H1 (cell line): Measurements from ENCODE around the gene C2CD3. TPM values are rescaled to one million over a fixed set of nuclear protein-coding genes. Genes with fewer than 3 reads are reported as not detected.

Source experiments
- CTCF ChIA-PET: fragments of 300-600 bp; sonication (Branson Sonifier 250); formaldehyde crosslinking; loops from one replicate; lab custom pipeline; 2021; ENCODE audit not compliant: partially characterized antibody; lab: Charles Lee
- POLR2A ChIA-PET: fragments of 300-600 bp; sonication (Branson Sonifier 250); formaldehyde crosslinking; loops from one replicate; lab custom pipeline; 2021; ENCODE audit warnings: inconsistent platforms; ENCODE audit not compliant: partially characterized antibody; lab: Charles Lee
- DNase-seq, 2 experiments: peaks; one replicate each; pipeline versions ENCODE4 v3.0.0 to v3.0.0-alpha.2; 2010 to 2022; ENCODE audit warnings: low spot score in 2 of 2, low read depth in 1 of 2, mixed read lengths in 1 of 2
- FAIRE-seq: peaks from 2 replicates; lab custom pipeline; 2011; peaks lifted over from hg19 to GRCh38; lab: Jason Lieb, UNC
- H2AFZ ChIP-seq: 2 replicates; pipeline ENCODE4 v1.8.1; 2012; ENCODE audit warnings: low read length, inconsistent platforms
- H2AK5ac ChIP-seq: 2 replicates; pipeline ENCODE4 v1.6.1; 2013; ENCODE audit warnings: low read depth, low read length
- H2BK120ac ChIP-seq: replicated peaks from 2 replicates; pipeline ENCODE3; 2013; ENCODE audit warnings: low read depth, low read length, inconsistent platforms
- H2BK12ac ChIP-seq: 2 replicates; pipeline ENCODE4 v1.6.1; 2013; ENCODE audit warnings: low read depth, low read length
- H2BK15ac ChIP-seq: 2 replicates; pipeline ENCODE4 v1.6.1; 2013; ENCODE audit warnings: low read length
- H2BK20ac ChIP-seq: 2 replicates; pipeline ENCODE4 v1.6.1; 2013; ENCODE audit warnings: low read length
- H2BK5ac ChIP-seq: 2 replicates; pipeline ENCODE4 v1.6.1; 2013; ENCODE audit warnings: low read depth, low read length
- H3K14ac ChIP-seq: 2 replicates; pipeline ENCODE4 v1.6.1; 2013; ENCODE audit warnings: inconsistent platforms; ENCODE audit not compliant: insufficient read length
- H3K18ac ChIP-seq: 2 replicates; pipeline ENCODE4 v1.6.1; 2013; ENCODE audit warnings: low read length; ENCODE audit errors: extremely low read depth
- H3K23ac ChIP-seq: 2 replicates; pipeline ENCODE4 v1.6.1; 2013; ENCODE audit warnings: inconsistent platforms; ENCODE audit not compliant: insufficient read length
- H3K23me2 ChIP-seq: 2 replicates; pipeline ENCODE4 v1.6.1; 2013; ENCODE audit warnings: low read depth, low read length
- H3K27ac ChIP-seq: 2 replicates; pipeline ENCODE4 v1.6.1; 2011; ENCODE audit warnings: low read depth, low read length, inconsistent platforms
- H3K27me3 ChIP-seq, 4 experiments: replicated peaks in 1 of 4; 1 replicate in 1 of 4; 2 replicates in 3 of 4; pipeline versions ENCODE4 v1.6.1 to v1.8.1; 2011 to 2013; ENCODE audit warnings: low read length in 3 of 4, mild to moderate bottlenecking in 3 of 4, inconsistent platforms in 2 of 4, mixed read lengths in 2 of 4, moderate library complexity in 1 of 4; ENCODE audit not compliant: control insufficient read depth in 3 of 4, insufficient read depth in 3 of 4; ENCODE audit errors: extremely low read depth in 1 of 4
- H3K36me3 ChIP-seq, 4 experiments: 2 replicates each; pipeline versions ENCODE4 v1.6.1 to v1.8.1; 2011 to 2013; ENCODE audit warnings: mild to moderate bottlenecking in 4 of 4, low read length in 3 of 4, moderate library complexity in 2 of 4, control low read depth in 1 of 4, inconsistent platforms in 1 of 4; ENCODE audit not compliant: insufficient read depth in 4 of 4, control insufficient read depth in 2 of 4
- H3K4ac ChIP-seq: replicated peaks from 2 replicates; pipeline ENCODE3; 2013; ENCODE audit warnings: low read length, low read depth, mixed read lengths, inconsistent platforms; ENCODE audit not compliant: insufficient read length
- H3K4me1 ChIP-seq, 4 experiments: replicated peaks in 1 of 4; 1 replicate in 1 of 4; 2 replicates in 3 of 4; pipeline versions ENCODE4 v1.6.1 to v1.8.1; 2011 to 2013; ENCODE audit warnings: low read length in 3 of 4, inconsistent platforms in 2 of 4, mixed read lengths in 1 of 4; ENCODE audit not compliant: insufficient read depth in 4 of 4, control insufficient read depth in 3 of 4
- H3K4me2 ChIP-seq, 2 experiments: 2 replicates each; pipeline versions ENCODE4 v1.6.1 to v1.8.1; 2011 to 2013; ENCODE audit warnings: low read depth in 2 of 2, low read length in 2 of 2, control low read depth in 1 of 2, inconsistent platforms in 1 of 2, mild to moderate bottlenecking in 1 of 2; ENCODE audit not compliant: insufficient read depth in 1 of 2
- H3K4me3 ChIP-seq, 4 experiments: fragments of 200-600, 300-600 bp in 1 of 4; sonication (generic), shearing (Covaris generic), sonication (Bioruptor Twin) in 1 of 4; 2 replicates each; pipeline versions ENCODE4 v1.5.1 to v1.8.1; 2011 to 2016; ENCODE audit warnings: low read length in 4 of 4, low read depth in 3 of 4, control low read depth in 2 of 4, inconsistent platforms in 2 of 4, mild to moderate bottlenecking in 2 of 4, mixed read lengths in 1 of 4, moderate library complexity in 1 of 4; ENCODE audit not compliant: insufficient read depth in 2 of 4; ENCODE audit errors: extremely low read depth in 1 of 4
- H3K56ac ChIP-seq: replicated peaks from 2 replicates; pipeline ENCODE3; 2013; ENCODE audit warnings: low read depth, mild to moderate bottlenecking, mixed read lengths, low read length, inconsistent platforms; ENCODE audit not compliant: insufficient read length
- H3K79me1 ChIP-seq: 2 replicates; pipeline ENCODE4 v1.6.1; 2013; ENCODE audit warnings: low read depth, low read length, control low read depth
- H3K79me2 ChIP-seq, 2 experiments: 2 replicates each; pipeline versions ENCODE4 v1.6.1 to v1.8.1; 2012 to 2013; ENCODE audit warnings: low read length in 2 of 2, mild to moderate bottlenecking in 2 of 2, inconsistent platforms in 1 of 2; ENCODE audit not compliant: insufficient read depth in 2 of 2, control insufficient read depth in 1 of 2
- H3K9ac ChIP-seq, 4 experiments: replicated peaks in 1 of 4; 1 replicate in 1 of 4; 2 replicates in 3 of 4; pipeline versions ENCODE4 v1.6.1 to v1.8.1; 2011 to 2013; ENCODE audit warnings: low read depth in 3 of 4, low read length in 3 of 4, control low read depth in 2 of 4, mild to moderate bottlenecking in 2 of 4, moderate library complexity in 2 of 4, inconsistent platforms in 1 of 4; ENCODE audit errors: extremely low read depth in 1 of 4
- H3K9me3 ChIP-seq, 2 experiments: 2 replicates each; pipeline versions ENCODE4 v1.6.1 to v1.8.1; 2012 to 2013; ENCODE audit warnings: mild to moderate bottlenecking in 2 of 2, moderate library complexity in 2 of 2, control low read depth in 1 of 2, inconsistent platforms in 1 of 2, low read depth in 1 of 2, low read length in 1 of 2, mixed read lengths in 1 of 2; ENCODE audit not compliant: insufficient read depth in 2 of 2
- H4K20me1 ChIP-seq, 2 experiments: replicated peaks in 1 of 2; 2 replicates each; pipeline versions ENCODE3 to v1.8.1; 2011 to 2013; ENCODE audit warnings: inconsistent platforms in 2 of 2, low read length in 2 of 2, mild to moderate bottlenecking in 1 of 2; ENCODE audit not compliant: insufficient read depth in 2 of 2, control insufficient read depth in 1 of 2
- H4K5ac ChIP-seq: 2 replicates; pipeline ENCODE4 v1.6.1; 2013; ENCODE audit warnings: low read length, low read depth, mixed read lengths, inconsistent platforms; ENCODE audit not compliant: insufficient read length
- H4K8ac ChIP-seq: 2 replicates; pipeline ENCODE4 v1.8.0; 2013; ENCODE audit warnings: mild to moderate bottlenecking, moderate library complexity, low read length, inconsistent platforms; ENCODE audit not compliant: insufficient read depth; ENCODE audit errors: extremely low read depth
- H4K91ac ChIP-seq: replicated peaks from 2 replicates; pipeline ENCODE3; 2013; ENCODE audit warnings: low read length, mixed read lengths, inconsistent platforms; ENCODE audit not compliant: insufficient read length
- BACH1 ChIP-seq: IDR thresholded peaks from 2 replicates; pipeline ENCODE4 v1.6.1; 2012; ENCODE audit warnings: low read length, improper control_type of control experiment
- CBX5 ChIP-seq: fragments of 300-800, 300-1000 bp; sonication (generic); IDR thresholded peaks from 2 replicates; pipeline ENCODE4 v1.7.1; 2016; ENCODE audit warnings: antibody characterized with exemption, low read length, low read depth
- EZH2 ChIP-seq: fragments of 200-600 bp; sonication (generic); IDR thresholded peaks from 2 replicates; pipeline ENCODE4 v1.7.1; 2012; ENCODE audit warnings: low read depth, mild to moderate bottlenecking, moderate library complexity, low read length, inconsistent platforms; ENCODE audit not compliant: severe bottlenecking
- HDAC2 ChIP-seq, 2 experiments: fragments of 300-600 bp in 1 of 2; sonication (generic) in 1 of 2; IDR thresholded peaks; 2 replicates each; pipeline ENCODE4 v1.6.1; 2011 to 2012; ENCODE audit warnings: low read depth in 2 of 2, low read length in 2 of 2, mild to moderate bottlenecking in 2 of 2, moderate library complexity in 2 of 2, borderline replicate concordance in 1 of 2, inconsistent platforms in 1 of 2
- SIN3A ChIP-seq, 2 experiments: IDR thresholded peaks in 1 of 2; conservative IDR thresholded peaks in 1 of 2; 2 replicates each; pipeline ENCODE4 v1.6.1; 2011 to 2012; ENCODE audit warnings: low read length in 2 of 2, improper control_type of control experiment in 1 of 2, low read depth in 1 of 2, mild to moderate bottlenecking in 1 of 2
- YY1 ChIP-seq: IDR thresholded peaks from 2 replicates; pipeline ENCODE4 v1.6.1; 2011; ENCODE audit warnings: low read depth, mild to moderate bottlenecking, low read length
- WGBS, 2 experiments: shearing (Covaris generic) in 1 of 2; methylation state at CpG; one replicate each; pipeline versions ENCODE4 v1.1.6 to v1.1.7; 2013 to 2015; ENCODE audit warnings: low lambda C conversion rate in 2 of 2, mixed read lengths in 2 of 2, inconsistent platforms in 1 of 2, low coverage in 1 of 2, missing lambda C conversion rate in 1 of 2; ENCODE audit not compliant: insufficient replicate concordance in 2 of 2, insufficient coverage in 1 of 2, insufficient read length in 1 of 2; ENCODE audit errors: extremely low coverage in 1 of 2, missing lambda C conversion rate in 1 of 2; 5-methylcytosine and 5-hydroxymethylcytosine counted together
- polyA plus RNA-seq, 7 experiments: library from polyadenylated mRNA; depleted of rRNA in 3 of 7; stranded (reverse) in 5 of 7; unstranded in 2 of 7; fragments of >200 nt in 5 of 7; fragments of 200-250 nt in 2 of 7; gene quantifications; 1 replicate in 5 of 7; 2 replicates in 1 of 7; 4 replicates in 1 of 7; pipeline versions ENCODE4 v1.2.1 to v1.2.3, GENCODE V29; 2011 to 2013; ENCODE audit warnings: missing spikeins in 2 of 7, mixed read lengths in 2 of 7
- total RNA-seq: library from RNA; stranded (reverse); fragmentation: NEBNext Ultra II Directional; extraction: Animal tissue kit (Norgen Biotek cat#: 25700); gene quantifications from 2 replicates; pipeline ENCODE4 v1.2.1, GENCODE V29; 2021

C2CD3 gene
- total and polyA plus RNA-seq, 2 of the 8 experiments (the other 6 are each of a cell fraction or from before 2014, with no cell fraction given): 11.0 to 29.1 TPM

DNA sequence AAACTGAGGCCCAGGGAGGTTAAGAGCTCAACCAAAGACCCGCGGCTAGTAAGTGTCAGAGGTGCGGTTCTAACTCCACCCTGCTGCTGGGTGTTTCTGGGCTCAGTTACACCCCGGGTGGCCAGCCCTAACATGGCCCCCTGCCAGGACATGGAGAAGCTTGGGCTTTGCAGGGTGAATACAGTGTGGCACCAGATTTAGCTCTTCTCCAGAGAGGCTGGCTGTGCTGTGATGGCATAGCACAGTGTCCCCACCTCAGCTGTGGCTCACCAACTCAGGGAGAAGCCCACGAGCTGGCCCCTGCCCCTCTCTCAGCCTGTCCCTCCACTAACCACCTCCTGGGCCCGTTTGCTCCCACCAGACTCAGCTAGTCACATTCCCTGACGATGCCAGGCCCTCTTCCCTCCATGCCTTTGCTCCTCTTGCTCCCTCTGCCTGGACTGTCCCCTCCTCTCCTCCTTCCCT, 168.9 kb downstream of the C2CD3 start:
- no peak overlapping the region for H3K23ac ChIP-seq
- no peak overlapping the region for H2BK12ac ChIP-seq
- no peaks in the 10 kb centered on the region for H3K27me3 ChIP-seq
- H3K23me2 ChIP-seq: no peaks in the 10 kb centered on the region
- no peaks in the 10 kb centered on the region for H3K79me1 ChIP-seq
- ChIA-PET CTCF (interaction anchor here (0.6 to 1.6 kb wide), 2 partner anchors 11 to 45 kb away, joined by 3 to 4 read pairs; no protein-coding TSS in a partner anchor), POLR2A (interaction anchor here (1.3 kb wide), 1 partner anchor 32 kb away, joined by 3 read pairs; no protein-coding TSS in a partner anchor)
- no peaks in the 10 kb centered on the region; a peak in 1 of 7 replicates for H3K4me1 ChIP-seq
- peak overlapping the region in 1 of 4 experiments; percentile 37; a peak in 1 of 7 replicates for H3K9ac ChIP-seq
- no peak for FAIRE-seq
- no peaks in the 10 kb centered on the region; a peak in 2 of 8 replicates for H3K36me3 ChIP-seq
- no peak overlapping the region for H4K5ac ChIP-seq
- no peaks in the 10 kb centered on the region for H3K9me3 ChIP-seq
- no peak overlapping the region for H3K14ac ChIP-seq
- H4K20me1 ChIP-seq: no peaks in the 10 kb centered on the region
- H3K4me2 ChIP-seq: no peak overlapping the region
- H2BK120ac ChIP-seq: no peak overlapping the region
- H2BK20ac ChIP-seq: no peak overlapping the region
- H3K4me3 ChIP-seq: no peak overlapping the region
- H4K8ac ChIP-seq: no peak overlapping the region
- no peaks in the 10 kb centered on the region for H3K79me2 ChIP-seq
- H3K56ac ChIP-seq: no peak overlapping the region
- H2BK5ac ChIP-seq: peak overlapping the region; percentile 12; the same call in 1 of the 2 replicates
- H4K91ac ChIP-seq: no peak overlapping the region
- H2BK15ac ChIP-seq: no peak overlapping the region; the same call in 1 of the 2 replicates
- DNase-seq: no peak
- no peak overlapping the region for H3K18ac ChIP-seq
- 90% methylated on average over 7 of the region's 7 CpGs; no CpG with 5 or more reads in 1 of the 2 experiments for WGBS, 2 experiments
- H3K27ac ChIP-seq: no peak overlapping the region
- H3K4ac ChIP-seq: no peak overlapping the region
- no peak overlapping the region for H2AK5ac ChIP-seq
- no peak overlapping the region for H2AFZ ChIP-seq
- TF ChIP-seq BACH1: no peak
- TF ChIP-seq HDAC2 (IDR thresholded peaks at IDR 0.05; ENCODE audit: borderline replicate concordance in 1 of 2, low read depth in 2 of 2, low read length in 2 of 2): no peak
- no peak for TF ChIP-seq YY1
- TF ChIP-seq SIN3A (conservative IDR thresholded peaks at IDR 0.05 in 1 of 2, IDR thresholded peaks at IDR 0.05 in 1 of 2; ENCODE audit: low read depth in 1 of 2, low read length in 2 of 2): no peak
- no peak for TF ChIP-seq CBX5
- TF ChIP-seq EZH2: no peak
